Measurements from ENCODE around the gene MOB1B.

Gene MOB1B

DNA sequence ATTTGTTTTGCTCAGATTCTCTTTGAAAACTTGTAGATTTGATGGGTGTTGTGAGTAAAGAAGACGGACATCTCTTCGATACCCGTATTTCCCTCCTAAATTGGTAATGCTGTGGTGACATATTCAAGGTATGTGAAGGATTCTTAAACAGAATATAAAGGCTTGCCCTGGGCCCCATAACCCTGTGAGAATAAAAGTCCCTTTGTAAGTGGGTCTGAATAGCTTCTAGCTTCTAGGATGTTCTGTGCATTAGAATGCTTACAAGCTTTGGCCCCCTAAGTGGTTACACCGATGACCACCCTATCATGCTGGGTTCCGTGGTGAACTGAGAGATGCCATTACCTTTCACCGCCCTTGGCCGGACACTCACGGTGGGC is 574 bp upstream of the MOB1B start:
- H2BK15ac ChIP-seq (replicated peaks; ENCODE audit: low read depth) = no peak overlapping the region

DNA sequence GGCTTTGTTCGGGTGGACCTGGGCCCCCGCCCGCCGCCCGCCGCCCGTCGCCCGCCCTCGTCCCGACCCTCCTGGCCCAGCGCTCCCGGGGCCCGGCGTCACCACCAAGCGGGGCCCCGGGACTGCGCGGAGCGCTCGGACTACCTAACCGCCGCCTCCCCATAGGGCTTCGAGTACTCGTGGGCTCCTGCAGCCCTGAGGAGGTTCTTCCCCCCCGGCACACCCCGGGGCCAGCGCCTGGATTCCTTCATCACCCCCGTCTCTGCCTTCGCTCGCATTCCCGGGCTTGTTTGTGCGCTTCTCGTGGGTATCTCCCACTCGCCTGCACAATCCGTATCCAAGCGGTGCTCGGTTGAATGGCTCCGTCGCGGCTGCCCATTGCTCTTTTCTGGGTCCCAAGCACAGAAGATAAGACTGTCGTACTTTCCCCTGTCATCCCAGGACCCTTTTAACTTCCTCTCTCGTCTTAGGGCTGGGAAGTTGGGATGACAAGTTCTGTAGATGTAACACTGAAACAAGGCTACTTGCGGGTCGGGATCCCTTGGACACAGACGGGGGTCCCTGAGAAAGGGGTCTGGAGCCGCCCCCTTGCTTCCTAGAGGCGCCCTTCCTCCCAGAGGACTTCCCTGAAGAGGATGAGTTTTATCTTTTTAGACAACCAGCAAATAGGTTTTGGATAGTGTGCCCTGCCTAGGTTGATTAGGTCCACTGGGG is 565 bp downstream of the MOB1B start:
- DNase-seq = peak; percentile 55
- Histone ChIP-seq H3K4me1 (ENCODE audit: control insufficient read depth, low read depth, low read length) (no peaks in the 10 kb centered on the region), H3K56ac (ENCODE audit: low read length) (peak overlapping the region; percentile 95), H3K4me3 (ENCODE audit: low read length) (peak overlapping the region; percentile 77), H3K36me3 (ENCODE audit: control insufficient read depth, insufficient read depth, low read length) (peaks cover 2% of the 10 kb centered on the region), H4K5ac (ENCODE audit: low read length) (no peak overlapping the region), H2AK5ac (ENCODE audit: low read length) (no peak overlapping the region), H2BK5ac (ENCODE audit: low read length) (no peak overlapping the region), H4K8ac (ENCODE audit: low read depth, low read length) (peak overlapping the region; percentile 57), H3K9ac (ENCODE audit: low read length) (peak overlapping the region; percentile 87), H2BK15ac (replicated peaks; ENCODE audit: low read depth) (no peak overlapping the region), H3K4me2 (ENCODE audit: low read length) (peak overlapping the region; percentile 59), H3K4ac (ENCODE audit: low read depth, low read length) (no peak overlapping the region), H3K27me3 (ENCODE audit: insufficient read depth, low read length, poor library complexity) (no peaks in the 10 kb centered on the region), H3K18ac (ENCODE audit: low read length) (peak overlapping the region; percentile 70), H3K23ac (ENCODE audit: low read length) (no peak overlapping the region), H2BK120ac (ENCODE audit: low read depth, low read length) (no peak overlapping the region), H3K79me2 (ENCODE audit: control insufficient read depth, insufficient read depth, low read length) (peaks cover 31% of the 10 kb centered on the region), H3K27ac (ENCODE audit: low read depth, low read length) (peak overlapping the region; percentile 68), H3K79me1 (ENCODE audit: low read length) (peaks cover 10% of the 10 kb centered on the region)
- no CpG with 5 or more reads among the region's 48 CpGs for WGBS (ENCODE audit: extremely low coverage, insufficient coverage, low lambda C conversion rate)

More for the DNA sequence above, 574 bp upstream of the MOB1B start:
- no peak overlapping the region for H4K5ac ChIP-seq (ENCODE audit: low read length)
- H3K56ac ChIP-seq (ENCODE audit: low read length) = peak overlapping the region; percentile 95
- H2BK5ac ChIP-seq (ENCODE audit: low read length) = peak overlapping the region; percentile 87
- DNase-seq = no peak
- H3K23ac ChIP-seq (ENCODE audit: low read length) = no peak overlapping the region
- H3K36me3 ChIP-seq (ENCODE audit: control insufficient read depth, insufficient read depth, low read length) = peaks cover 2% of the 10 kb centered on the region
- no peak overlapping the region for H2AK5ac ChIP-seq (ENCODE audit: low read length)
- peak overlapping the region; percentile 73 for H3K4me3 ChIP-seq (ENCODE audit: low read length)
- no peaks in the 10 kb centered on the region for H3K4me1 ChIP-seq (ENCODE audit: control insufficient read depth, low read depth, low read length)
- H2BK120ac ChIP-seq (ENCODE audit: low read depth, low read length) = no peak overlapping the region
- no peak overlapping the region for H3K27ac ChIP-seq (ENCODE audit: low read depth, low read length)
- H3K4ac ChIP-seq (ENCODE audit: low read depth, low read length) = peak overlapping the region; percentile 17
- H3K18ac ChIP-seq (ENCODE audit: low read length) = peak overlapping the region; percentile 0
- no peak overlapping the region for H4K8ac ChIP-seq (ENCODE audit: low read depth, low read length)
- peak overlapping the region; percentile 70 for H3K4me2 ChIP-seq (ENCODE audit: low read length)
- whole genome bisulfite sequencing (ENCODE audit: extremely low coverage, insufficient coverage, low lambda C conversion rate) = no CpG with 5 or more reads among the region's 8 CpGs
- H3K9ac ChIP-seq (ENCODE audit: low read length) = peak overlapping the region; percentile 91
- no peaks in the 10 kb centered on the region for H3K27me3 ChIP-seq (ENCODE audit: insufficient read depth, low read length, poor library complexity)
- H3K79me2 ChIP-seq (ENCODE audit: control insufficient read depth, insufficient read depth, low read length) = peaks cover 23% of the 10 kb centered on the region
- peaks cover 7% of the 10 kb centered on the region for H3K79me1 ChIP-seq (ENCODE audit: low read length)

DNA sequence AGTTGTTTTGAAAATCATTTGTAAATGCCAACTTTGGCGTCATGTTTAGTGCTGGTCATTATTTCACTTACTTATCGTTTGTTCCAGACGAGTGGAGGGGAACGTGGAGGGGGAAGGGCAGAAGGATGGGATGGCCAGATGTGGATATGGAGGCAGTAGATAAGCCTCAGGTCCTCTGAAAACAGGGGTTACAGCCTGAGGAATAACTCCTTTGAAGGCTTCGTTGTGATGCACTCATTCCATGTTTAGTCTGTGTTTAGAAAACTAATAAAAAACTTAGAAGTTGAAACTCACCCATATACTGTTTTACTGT is 1.1 kb downstream of the MOB1B start:
- Histone ChIP-seq H3K27ac (ENCODE audit: low read depth, low read length) (no peak overlapping the region), H2BK15ac (replicated peaks; ENCODE audit: low read depth) (no peak overlapping the region), H3K4me2 (ENCODE audit: low read length) (peak overlapping the region; percentile 59), H4K5ac (ENCODE audit: low read length) (no peak overlapping the region), H3K79me2 (ENCODE audit: control insufficient read depth, insufficient read depth, low read length) (peaks cover 32% of the 10 kb centered on the region), H3K23ac (ENCODE audit: low read length) (no peak overlapping the region), H3K79me1 (ENCODE audit: low read length) (peaks cover 10% of the 10 kb centered on the region), H2BK5ac (ENCODE audit: low read length) (no peak overlapping the region), H3K4me3 (ENCODE audit: low read length) (peak overlapping the region; percentile 77), H2BK120ac (ENCODE audit: low read depth, low read length) (no peak overlapping the region), H2AK5ac (ENCODE audit: low read length) (no peak overlapping the region), H3K36me3 (ENCODE audit: control insufficient read depth, insufficient read depth, low read length) (peaks cover 2% of the 10 kb centered on the region), H4K8ac (ENCODE audit: low read depth, low read length) (no peak overlapping the region), H3K4me1 (ENCODE audit: control insufficient read depth, low read depth, low read length) (no peaks in the 10 kb centered on the region), H3K9ac (ENCODE audit: low read length) (peak overlapping the region; percentile 87), H3K4ac (ENCODE audit: low read depth, low read length) (no peak overlapping the region), H3K56ac (ENCODE audit: low read length) (peak overlapping the region; percentile 95), H3K18ac (ENCODE audit: low read length) (no peak overlapping the region), H3K27me3 (ENCODE audit: insufficient read depth, low read length, poor library complexity) (no peaks in the 10 kb centered on the region)
- no CpG with 5 or more reads among the region's 5 CpGs for WGBS (ENCODE audit: extremely low coverage, insufficient coverage, low lambda C conversion rate)
- peak; percentile 35 for DNase-seq

DNA sequence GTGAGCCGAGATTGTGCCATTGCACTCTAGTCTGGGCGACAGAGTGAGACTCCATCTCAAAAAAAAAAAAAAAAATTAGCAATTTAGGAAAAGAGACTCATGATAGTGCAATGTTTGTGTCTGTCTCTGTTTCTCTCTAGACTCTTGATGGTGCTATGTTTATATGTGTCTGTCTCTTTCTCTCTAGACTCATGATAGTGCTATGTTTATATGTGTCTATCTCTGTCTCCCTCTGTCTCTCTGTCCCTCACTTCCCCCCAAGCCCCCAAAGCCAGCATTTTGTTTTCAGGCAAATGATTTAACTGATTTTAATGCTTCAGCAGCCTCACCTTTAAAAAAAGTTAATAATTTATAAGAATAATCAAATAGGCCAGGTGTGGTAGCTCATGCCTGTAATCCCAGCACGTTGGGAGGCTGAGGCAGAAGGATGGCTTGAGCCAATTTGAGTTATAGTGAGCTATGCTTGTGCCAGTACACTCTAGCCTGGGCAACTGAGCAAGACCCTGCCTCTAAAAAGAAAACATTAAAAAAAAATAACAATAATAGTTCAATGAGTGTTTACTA is 6.9 kb downstream of the MOB1B start:
- peaks cover 16% of the 10 kb centered on the region for H3K79me1 ChIP-seq (ENCODE audit: low read length)
- no peak overlapping the region for H4K8ac ChIP-seq (ENCODE audit: low read depth, low read length)
- no peak overlapping the region for H3K4ac ChIP-seq (ENCODE audit: low read depth, low read length)
- H2BK5ac ChIP-seq (ENCODE audit: low read length) = no peak overlapping the region
- peaks cover 40% of the 10 kb centered on the region for H3K79me2 ChIP-seq (ENCODE audit: control insufficient read depth, insufficient read depth, low read length)
- no peak overlapping the region for H2BK15ac ChIP-seq (replicated peaks; ENCODE audit: low read depth)
- H3K27ac ChIP-seq (ENCODE audit: low read depth, low read length) = no peak overlapping the region
- H3K9ac ChIP-seq (ENCODE audit: low read length) = no peak overlapping the region
- peaks cover 2% of the 10 kb centered on the region for H3K36me3 ChIP-seq (ENCODE audit: control insufficient read depth, insufficient read depth, low read length)
- WGBS (ENCODE audit: extremely low coverage, insufficient coverage, low lambda C conversion rate) = no CpG with 5 or more reads among the region's 3 CpGs
- no peak overlapping the region for H3K18ac ChIP-seq (ENCODE audit: low read length)
- H3K23ac ChIP-seq (ENCODE audit: low read length) = no peak overlapping the region
- no peak overlapping the region for H2AK5ac ChIP-seq (ENCODE audit: low read length)
- no peak for DNase-seq
- H3K4me3 ChIP-seq (ENCODE audit: low read length) = no peak overlapping the region
- no peaks in the 10 kb centered on the region for H3K4me1 ChIP-seq (ENCODE audit: control insufficient read depth, low read depth, low read length)
- H2BK120ac ChIP-seq (ENCODE audit: low read depth, low read length) = no peak overlapping the region
- no peak overlapping the region for H4K5ac ChIP-seq (ENCODE audit: low read length)
- no peaks in the 10 kb centered on the region for H3K27me3 ChIP-seq (ENCODE audit: insufficient read depth, low read length, poor library complexity)
- H3K4me2 ChIP-seq (ENCODE audit: low read length) = no peak overlapping the region
- H3K56ac ChIP-seq (ENCODE audit: low read length) = no peak overlapping the region

DNA sequence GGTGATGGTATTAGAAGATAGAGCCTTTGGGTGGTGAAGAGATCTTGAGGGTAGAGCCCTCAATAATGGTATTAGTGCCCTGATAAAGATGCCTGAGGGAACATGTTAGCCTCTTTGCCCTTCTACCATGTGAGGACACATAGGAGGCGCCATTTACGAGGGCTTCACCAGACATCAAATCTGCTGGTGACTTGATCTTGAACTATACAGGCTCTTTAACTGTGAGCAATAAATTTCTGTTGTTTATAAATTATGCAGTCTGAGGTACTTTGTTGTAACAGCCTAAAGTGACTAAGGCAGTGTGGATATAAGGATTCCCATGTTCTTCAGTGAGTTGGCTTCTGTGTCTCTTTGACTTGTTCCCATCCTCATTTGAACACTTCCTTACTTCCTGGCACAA is 11.8 kb downstream of the MOB1B start:
- peaks cover 10% of the 10 kb centered on the region for H3K79me1 ChIP-seq (ENCODE audit: low read length)
- no peak overlapping the region for H4K8ac ChIP-seq (ENCODE audit: low read depth, low read length)
- no peak for DNase-seq
- WGBS (ENCODE audit: extremely low coverage, insufficient coverage, low lambda C conversion rate) = no CpG with 5 or more reads among the region's 2 CpGs
- H2BK15ac ChIP-seq (replicated peaks; ENCODE audit: low read depth) = no peak overlapping the region
- no peaks in the 10 kb centered on the region for H3K27me3 ChIP-seq (ENCODE audit: insufficient read depth, low read length, poor library complexity)
- H3K4me1 ChIP-seq (ENCODE audit: control insufficient read depth, low read depth, low read length) = no peaks in the 10 kb centered on the region
- no peak overlapping the region for H3K56ac ChIP-seq (ENCODE audit: low read length)
- H3K4me2 ChIP-seq (ENCODE audit: low read length) = no peak overlapping the region
- no peak overlapping the region for H2AK5ac ChIP-seq (ENCODE audit: low read length)
- H2BK5ac ChIP-seq (ENCODE audit: low read length) = no peak overlapping the region
- H2BK120ac ChIP-seq (ENCODE audit: low read depth, low read length) = no peak overlapping the region
- no peak overlapping the region for H3K4me3 ChIP-seq (ENCODE audit: low read length)
- no peaks in the 10 kb centered on the region for H3K36me3 ChIP-seq (ENCODE audit: control insufficient read depth, insufficient read depth, low read length)
- H3K18ac ChIP-seq (ENCODE audit: low read length) = no peak overlapping the region
- no peak overlapping the region for H3K27ac ChIP-seq (ENCODE audit: low read depth, low read length)
- H3K23ac ChIP-seq (ENCODE audit: low read length) = no peak overlapping the region
- no peak overlapping the region for H3K9ac ChIP-seq (ENCODE audit: low read length)
- H3K4ac ChIP-seq (ENCODE audit: low read depth, low read length) = no peak overlapping the region
- H3K79me2 ChIP-seq (ENCODE audit: control insufficient read depth, insufficient read depth, low read length) = peaks cover 34% of the 10 kb centered on the region
- H4K5ac ChIP-seq (ENCODE audit: low read length) = no peak overlapping the region

DNA sequence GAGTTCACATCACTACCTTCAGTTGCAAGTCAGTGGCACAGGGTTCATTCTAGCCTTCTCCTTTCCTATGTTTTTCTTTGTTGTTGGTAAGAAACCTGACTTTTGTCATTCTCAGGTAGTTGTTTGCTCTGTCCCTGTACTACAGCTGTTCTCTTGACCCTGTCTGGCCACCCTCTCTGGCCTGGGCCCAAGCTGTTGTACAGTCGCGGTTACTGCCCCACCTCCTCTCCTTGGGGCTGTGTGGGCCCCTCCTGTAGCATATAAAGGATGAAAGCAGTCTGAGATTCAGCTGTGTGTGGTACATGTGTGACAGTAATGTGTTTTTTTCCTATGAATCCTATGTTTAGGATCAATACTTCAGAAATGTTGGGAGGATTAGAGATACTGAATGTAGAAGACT is 12.5 kb downstream of the MOB1B start:
- Histone ChIP-seq H3K9ac (ENCODE audit: low read length) (no peak overlapping the region), H3K27ac (ENCODE audit: low read depth, low read length) (no peak overlapping the region), H3K4me3 (ENCODE audit: low read length) (no peak overlapping the region), H3K79me2 (ENCODE audit: control insufficient read depth, insufficient read depth, low read length) (peaks cover 33% of the 10 kb centered on the region), H2BK15ac (replicated peaks; ENCODE audit: low read depth) (no peak overlapping the region), H2AK5ac (ENCODE audit: low read length) (no peak overlapping the region), H3K56ac (ENCODE audit: low read length) (no peak overlapping the region), H2BK120ac (ENCODE audit: low read depth, low read length) (no peak overlapping the region), H3K4me2 (ENCODE audit: low read length) (no peak overlapping the region), H4K8ac (ENCODE audit: low read depth, low read length) (no peak overlapping the region), H3K27me3 (ENCODE audit: insufficient read depth, low read length, poor library complexity) (no peaks in the 10 kb centered on the region), H2BK5ac (ENCODE audit: low read length) (no peak overlapping the region), H3K36me3 (ENCODE audit: control insufficient read depth, insufficient read depth, low read length) (no peaks in the 10 kb centered on the region), H3K18ac (ENCODE audit: low read length) (no peak overlapping the region), H3K23ac (ENCODE audit: low read length) (no peak overlapping the region), H3K79me1 (ENCODE audit: low read length) (peaks cover 10% of the 10 kb centered on the region), H4K5ac (ENCODE audit: low read length) (no peak overlapping the region), H3K4ac (ENCODE audit: low read depth, low read length) (no peak overlapping the region), H3K4me1 (ENCODE audit: control insufficient read depth, low read depth, low read length) (no peaks in the 10 kb centered on the region)
- DNase-seq = no peak
- WGBS (ENCODE audit: extremely low coverage, insufficient coverage, low lambda C conversion rate) = no CpG with 5 or more reads among the region's 2 CpGs

Data from mesendoderm (in vitro differentiated cells).